ENCODE data around the gene EGLN2.
"Not testable (repeated sequence)": the region's sequence is repeated elsewhere in the genome, so short reads cannot be mapped to it uniquely, and the experiment has no call there.

DNA sequence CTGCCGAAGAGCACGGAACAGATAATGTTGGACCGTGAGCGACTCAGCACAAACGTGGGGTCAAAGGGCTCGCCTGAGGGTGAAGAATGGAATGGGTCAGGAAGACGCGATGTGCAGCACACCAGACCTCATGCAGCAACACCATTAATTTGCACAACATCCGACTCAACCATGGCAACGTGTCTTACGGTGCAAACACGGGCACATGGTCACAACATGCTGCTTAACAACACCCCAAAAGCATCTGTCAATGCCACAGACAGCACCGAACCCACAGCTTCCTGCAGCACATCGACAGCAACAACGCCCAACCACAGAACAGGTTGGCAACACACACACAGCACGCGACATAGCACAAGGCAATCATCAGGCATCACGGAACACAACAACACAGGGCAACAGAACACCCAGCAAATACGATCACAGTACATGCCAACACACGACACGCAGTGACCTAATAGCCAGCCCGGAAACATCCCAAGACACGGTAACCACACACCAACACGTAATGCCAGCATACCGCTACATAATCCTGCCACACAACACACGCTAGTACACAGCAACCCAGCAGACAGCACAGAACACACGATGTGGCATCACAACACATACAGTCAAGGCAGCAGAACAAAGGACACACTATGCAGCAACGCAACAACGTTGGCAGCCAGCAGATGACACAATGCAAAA lies 27.9 kb downstream of the EGLN2 start:
- TF ChIP-seq, protein P1, sequence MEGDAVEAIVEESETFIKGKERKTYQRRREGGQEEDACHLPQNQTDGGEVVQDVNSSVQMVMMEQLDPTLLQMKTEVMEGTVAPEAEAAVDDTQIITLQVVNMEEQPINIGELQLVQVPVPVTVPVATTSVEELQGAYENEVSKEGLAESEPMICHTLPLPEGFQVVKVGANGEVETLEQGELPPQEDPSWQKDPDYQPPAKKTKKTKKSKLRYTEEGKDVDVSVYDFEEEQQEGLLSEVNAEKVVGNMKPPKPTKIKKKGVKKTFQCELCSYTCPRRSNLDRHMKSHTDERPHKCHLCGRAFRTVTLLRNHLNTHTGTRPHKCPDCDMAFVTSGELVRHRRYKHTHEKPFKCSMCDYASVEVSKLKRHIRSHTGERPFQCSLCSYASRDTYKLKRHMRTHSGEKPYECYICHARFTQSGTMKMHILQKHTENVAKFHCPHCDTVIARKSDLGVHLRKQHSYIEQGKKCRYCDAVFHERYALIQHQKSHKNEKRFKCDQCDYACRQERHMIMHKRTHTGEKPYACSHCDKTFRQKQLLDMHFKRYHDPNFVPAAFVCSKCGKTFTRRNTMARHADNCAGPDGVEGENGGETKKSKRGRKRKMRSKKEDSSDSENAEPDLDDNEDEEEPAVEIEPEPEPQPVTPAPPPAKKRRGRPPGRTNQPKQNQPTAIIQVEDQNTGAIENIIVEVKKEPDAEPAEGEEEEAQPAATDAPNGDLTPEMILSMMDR (IDR thresholded peaks at IDR 0.05) = not testable (repeated sequence)
- not testable (repeated sequence) for TF ChIP-seq ZFX (IDR thresholded peaks at IDR 0.05; ENCODE audit: borderline replicate concordance)
